ENCODE data around the gene NLRX1.

GRCh38 chr11:119180729-119181676 is 12.5 kb downstream of the NLRX1 start:
- TF ChIP-seq POLR2AphosphoS5 (IDR thresholded peaks at IDR 0.05; ENCODE audit: low read depth, low read length) (no peak), REST (IDR thresholded peaks at IDR 0.05; ENCODE audit: insufficient read depth in 1 of 2, low read depth in 2 of 2, low read length in 2 of 2) (no peak), TAF1 (IDR thresholded peaks at IDR 0.05; ENCODE audit: borderline replicate concordance, insufficient read depth, low read length) (no peak), FOXP2 (optimal IDR thresholded peaks at IDR 0.05; ENCODE audit: borderline replicate concordance, extremely low read depth, extremely low read length, insufficient read depth) (no peak), SIN3A (IDR thresholded peaks at IDR 0.05; ENCODE audit: borderline replicate concordance, insufficient read depth, low read length) (no peak)
